K562 treated with DMSO at 1 percent for 48 hours (cell line): ENCODE measurements around the gene GABRB1. TPM values are rescaled to one million over a fixed set of nuclear protein-coding genes. Genes with fewer than 3 reads are reported as not detected.

ENCODE experiments used
- total RNA-seq: library from RNA; unstranded; fragments of 300-600 nt; gene quantifications from 2 replicates; pipeline ENCODE4 v1.2.3, GENCODE V29; 2022; ENCODE audit warnings: low replicate concordance; ENCODE audit errors: extremely low read depth

The GABRB1 gene
- total RNA-seq = not detected in 2 replicates

GRCh38 chr4:47031011-47031678 is at the start of gene GABRB1:
Gene GABRB1 (plus strand): TSS chr4:47031567.

GRCh38 chr4:46993075-46994006 is 38.0 kb upstream of the GABRB1 start, which contains the start of gene GABRA4:
Gene GABRA4 (minus strand): TSS chr4:46993581. CDS start chr4:46993424, 157 bp downstream.

GRCh38 chr4:47463235-47463956 is 432.0 kb downstream of the GABRB1 start, which contains the start of gene COMMD8:
Gene COMMD8 (minus strand): TSS chr4:47463702. CDS start chr4:47463651, 51 bp downstream.

Other genes with a start within 250 kb of the GABRB1 start
- not detected in 2 replicates for gene COX7B2, start 122.3 kb upstream of the GABRB1 start, total RNA-seq
- not detected in 2 replicates for gene GABRA4, start 38.0 kb upstream of the GABRB1 start, total RNA-seq